GM15510 (cell line): ENCODE measurements around the gene PDE11A.

Source experiments
- POLR2A ChIP-seq: IDR thresholded peaks from 3 replicates; pipeline ENCODE4 v1.6.1; 2011; ENCODE audit warnings: borderline replicate concordance; ENCODE audit not compliant: insufficient read length; ENCODE audit errors: extremely low read depth

Gene PDE11A

GRCh38 chr2:177669201-177669600 lies 403.4 kb downstream of the PDE11A start:
- TF ChIP-seq POLR2A = no peak

- TF ChIP-seq POLR2A = no peak
Observed at GRCh38 chr2:177668617-177669016, 404.0 kb downstream of the PDE11A start.

GRCh38 chr2:177667626-177668025 lies 405.0 kb downstream of the PDE11A start:
- no peak for TF ChIP-seq POLR2A

GRCh38 chr2:177666408-177666807 lies 406.2 kb downstream of the PDE11A start:
- no peak for TF ChIP-seq POLR2A

- no peak for TF ChIP-seq POLR2A
Observed at GRCh38 chr2:177665948-177666347, 406.6 kb downstream of the PDE11A start.

- no peak for TF ChIP-seq POLR2A
Observed at GRCh38 chr2:177665328-177665727, 407.2 kb downstream of the PDE11A start.

GRCh38 chr2:177662895-177663294 lies 409.7 kb downstream of the PDE11A start:
- TF ChIP-seq POLR2A = no peak

GRCh38 chr2:177660742-177661141 lies 411.8 kb downstream of the PDE11A start:
- TF ChIP-seq POLR2A = no peak

- TF ChIP-seq POLR2A = no peak
Observed at GRCh38 chr2:177658309-177658708, 414.3 kb downstream of the PDE11A start.

- TF ChIP-seq POLR2A = no peak
Observed at GRCh38 chr2:177651833-177652232, 420.7 kb downstream of the PDE11A start.

GRCh38 chr2:177649568-177650518 lies 422.7 kb downstream of the PDE11A start:
- no peak for TF ChIP-seq POLR2A

GRCh38 chr2:177646791-177647190 lies 425.8 kb downstream of the PDE11A start:
- TF ChIP-seq POLR2A = no peak

GRCh38 chr2:177646241-177646640 lies 426.3 kb downstream of the PDE11A start:
- TF ChIP-seq POLR2A = no peak

GRCh38 chr2:177641331-177641730 lies 431.2 kb downstream of the PDE11A start:
- TF ChIP-seq POLR2A = no peak

GRCh38 chr2:177640423-177640822 lies 432.2 kb downstream of the PDE11A start:
- no peak for TF ChIP-seq POLR2A

GRCh38 chr2:177639262-177639914 lies 433.2 kb downstream of the PDE11A start:
- TF ChIP-seq POLR2A = no peak
